Hepatocyte (in vitro differentiated cells): Measurements from ENCODE around the gene HTR3A. TPM values are rescaled to one million over a fixed set of nuclear protein-coding genes. Genes with fewer than 3 reads are reported as not detected.

Experiments
- DNase-seq: peaks from one replicate; pipeline ENCODE4 v3.0.0-alpha.2; 2016; ENCODE audit warnings: low spot score
- H2AFZ ChIP-seq: fragments of 200-600 bp; sonication (generic); 2 replicates; pipeline ENCODE4 v1.6.0; 2016; ENCODE audit warnings: antibody characterized with exemption, mild to moderate bottlenecking
- H3K27ac ChIP-seq: fragments of 200-600 bp; sonication (generic); 2 replicates; pipeline ENCODE4 v1.5.1; 2016; ENCODE audit warnings: mild to moderate bottlenecking
- H3K27me3 ChIP-seq: fragments of 200-600 bp; sonication (generic); 2 replicates; pipeline ENCODE4 v1.6.1; 2016
- H3K36me3 ChIP-seq: fragments of 200-600 bp; sonication (generic); replicated peaks from 2 replicates; pipeline ENCODE4 v1.5.1; 2016; ENCODE audit warnings: low read depth; ENCODE audit not compliant: insufficient read depth
- H3K4me1 ChIP-seq: fragments of 200-600 bp; sonication (generic); 2 replicates; pipeline ENCODE4 v1.5.1; 2016; ENCODE audit warnings: mild to moderate bottlenecking, moderate library complexity; ENCODE audit not compliant: insufficient read depth
- H3K4me2 ChIP-seq: fragments of 200-600 bp; sonication (generic); 2 replicates; pipeline ENCODE4 v1.6.0; 2016
- H3K4me3 ChIP-seq: fragments of 200-600 bp; sonication (generic); 2 replicates; pipeline ENCODE4 v1.5.1; 2016; ENCODE audit warnings: mild to moderate bottlenecking
- H3K79me2 ChIP-seq: fragments of 200-600 bp; sonication (generic); 2 replicates; pipeline ENCODE4 v1.6.0; 2017; ENCODE audit warnings: mild to moderate bottlenecking
- H3K9me2 ChIP-seq: fragments of 200-600 bp; sonication (generic); replicated peaks from 2 replicates; pipeline ENCODE4 v1.6.0; 2017; ENCODE audit warnings: mild to moderate bottlenecking; ENCODE audit not compliant: insufficient read depth
- H3K9me3 ChIP-seq: fragments of 200-600 bp; sonication (generic); 2 replicates; pipeline ENCODE4 v1.5.1; 2016; ENCODE audit warnings: low read depth, mild to moderate bottlenecking
- H4K20me1 ChIP-seq: fragments of 200-600 bp; sonication (generic); 2 replicates; pipeline ENCODE4 v1.6.0; 2016; ENCODE audit warnings: mild to moderate bottlenecking; ENCODE audit not compliant: insufficient read depth, poor library complexity, severe bottlenecking
- EZH2 ChIP-seq: fragments of 200-600 bp; sonication (generic); IDR thresholded peaks from 2 replicates; pipeline ENCODE4 v1.6.1; 2016; ENCODE audit warnings: antibody characterized with exemption, mild to moderate bottlenecking, borderline replicate concordance
- EZH2phosphoT487 ChIP-seq: fragments of 200-600 bp; sonication (generic); IDR thresholded peaks from one replicate; pipeline ENCODE4 v1.6.1; 2018; ENCODE audit warnings: antibody characterized with exemption, mild to moderate bottlenecking, low read depth, moderate library complexity; ENCODE audit not compliant: unreplicated experiment, severe bottlenecking
- WGBS: methylation state at CpG from one replicate; pipeline ENCODE4 v1.1.6; 2016; ENCODE audit warnings: low lambda C conversion rate; ENCODE audit errors: missing lambda C conversion rate; 5-methylcytosine and 5-hydroxymethylcytosine counted together
- polyA plus RNA-seq: library from polyadenylated mRNA; unstranded; fragments of >200 nt; fragmentation: Nextera tagmentation; extraction: Ambion mirVana; gene quantifications from 2 replicates; pipeline ENCODE4 v1.2.1, GENCODE V29; 2016
- total RNA-seq: library from RNA; depleted of rRNA; stranded (reverse); fragments of >200 nt; gene quantifications from 2 replicates; pipeline ENCODE4 v1.2.3, GENCODE V29; 2014
- TF ChIP-seq, protein P1 (sequence below): fragments of 200-600 bp; sonication (generic); IDR thresholded peaks from 2 replicates; pipeline ENCODE4 v1.5.1; 2016; ENCODE audit warnings: antibody characterized with exemption, mild to moderate bottlenecking; ENCODE audit not compliant: poor library complexity

The HTR3A gene
- total and polyA plus RNA-seq, 2 experiments from 2014 or later = not detected

DNA sequence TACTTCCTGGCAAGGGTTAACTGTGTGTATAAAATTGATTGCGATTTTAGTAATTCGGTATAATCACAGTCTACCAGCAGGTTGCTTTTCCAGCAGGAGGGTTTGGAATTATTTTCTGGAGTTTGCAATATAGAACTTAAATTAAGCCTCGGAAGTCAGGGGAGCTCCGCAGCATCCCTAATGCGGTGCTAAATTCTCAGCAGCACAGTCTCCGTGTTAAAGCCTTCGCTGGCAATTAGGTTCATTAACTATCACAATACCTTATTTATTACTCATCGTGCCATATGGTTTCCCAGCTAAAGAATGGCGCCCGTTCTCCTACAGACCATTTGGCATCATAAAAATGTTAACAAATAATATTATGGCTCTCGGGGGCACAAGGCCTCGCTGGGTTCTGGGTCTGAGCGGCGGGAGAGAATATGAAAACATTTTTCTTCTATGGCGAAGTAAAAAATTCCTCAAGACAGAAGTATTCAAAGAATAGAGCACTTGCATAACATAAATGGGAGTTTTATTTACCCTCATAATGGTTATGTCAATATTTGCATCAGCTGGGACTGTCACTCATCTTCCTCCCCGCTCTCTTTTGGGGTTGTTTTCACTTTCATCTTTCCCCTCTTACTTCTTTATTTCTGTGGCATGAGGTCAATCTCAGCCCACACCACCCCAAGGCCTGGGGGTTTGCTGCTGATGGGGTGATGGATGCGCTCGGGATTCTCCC lies 56.5 kb downstream of the HTR3A start:
- DNase-seq = no peak
- TF ChIP-seq EZH2 = no peak
- TF ChIP-seq, protein P1, sequence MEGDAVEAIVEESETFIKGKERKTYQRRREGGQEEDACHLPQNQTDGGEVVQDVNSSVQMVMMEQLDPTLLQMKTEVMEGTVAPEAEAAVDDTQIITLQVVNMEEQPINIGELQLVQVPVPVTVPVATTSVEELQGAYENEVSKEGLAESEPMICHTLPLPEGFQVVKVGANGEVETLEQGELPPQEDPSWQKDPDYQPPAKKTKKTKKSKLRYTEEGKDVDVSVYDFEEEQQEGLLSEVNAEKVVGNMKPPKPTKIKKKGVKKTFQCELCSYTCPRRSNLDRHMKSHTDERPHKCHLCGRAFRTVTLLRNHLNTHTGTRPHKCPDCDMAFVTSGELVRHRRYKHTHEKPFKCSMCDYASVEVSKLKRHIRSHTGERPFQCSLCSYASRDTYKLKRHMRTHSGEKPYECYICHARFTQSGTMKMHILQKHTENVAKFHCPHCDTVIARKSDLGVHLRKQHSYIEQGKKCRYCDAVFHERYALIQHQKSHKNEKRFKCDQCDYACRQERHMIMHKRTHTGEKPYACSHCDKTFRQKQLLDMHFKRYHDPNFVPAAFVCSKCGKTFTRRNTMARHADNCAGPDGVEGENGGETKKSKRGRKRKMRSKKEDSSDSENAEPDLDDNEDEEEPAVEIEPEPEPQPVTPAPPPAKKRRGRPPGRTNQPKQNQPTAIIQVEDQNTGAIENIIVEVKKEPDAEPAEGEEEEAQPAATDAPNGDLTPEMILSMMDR = no peak
- no peak for TF ChIP-seq EZH2phosphoT487

DNA sequence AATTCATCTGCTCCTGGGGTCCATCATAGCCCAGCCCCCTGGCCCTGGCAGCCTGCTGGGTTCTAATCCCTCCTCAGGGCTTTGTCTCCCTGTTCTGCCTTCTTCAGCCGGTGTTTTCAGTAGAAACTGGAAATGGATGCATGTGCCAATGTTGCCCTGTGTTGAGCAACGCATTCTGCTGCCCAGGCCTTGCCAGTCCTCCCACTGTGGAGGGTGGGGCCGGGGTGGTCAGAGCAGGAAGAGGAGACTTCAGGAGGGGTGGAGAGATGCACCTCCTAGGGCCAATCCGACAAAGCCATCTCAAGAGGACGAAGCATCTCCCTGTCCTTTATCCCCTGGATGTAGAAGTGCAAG lies 57.0 kb downstream of the HTR3A start:
- TF ChIP-seq, protein P1 = no peak
- no peak for TF ChIP-seq EZH2phosphoT487
- TF ChIP-seq EZH2 = no peak
- 87% methylated on average over 5 of the region's 5 CpGs for WGBS

More for the DNA sequence above, 56.5 kb downstream of the HTR3A start:
- Histone ChIP-seq H3K9me2 (no peaks in the 10 kb centered on the region), H3K4me2 (no peak overlapping the region), H3K36me3 (no peaks in the 10 kb centered on the region), H2AFZ (no peak overlapping the region), H3K27me3 (peaks cover 19% of the 10 kb centered on the region), H3K4me3 (no peak overlapping the region), H3K27ac (no peak overlapping the region), H3K4me1 (peaks cover 2% of the 10 kb centered on the region), H4K20me1 (no peaks in the 10 kb centered on the region), H3K9me3 (no peaks in the 10 kb centered on the region), H3K79me2 (no peaks in the 10 kb centered on the region)
- WGBS = 86% methylated on average over 18 of the region's 18 CpGs

DNA sequence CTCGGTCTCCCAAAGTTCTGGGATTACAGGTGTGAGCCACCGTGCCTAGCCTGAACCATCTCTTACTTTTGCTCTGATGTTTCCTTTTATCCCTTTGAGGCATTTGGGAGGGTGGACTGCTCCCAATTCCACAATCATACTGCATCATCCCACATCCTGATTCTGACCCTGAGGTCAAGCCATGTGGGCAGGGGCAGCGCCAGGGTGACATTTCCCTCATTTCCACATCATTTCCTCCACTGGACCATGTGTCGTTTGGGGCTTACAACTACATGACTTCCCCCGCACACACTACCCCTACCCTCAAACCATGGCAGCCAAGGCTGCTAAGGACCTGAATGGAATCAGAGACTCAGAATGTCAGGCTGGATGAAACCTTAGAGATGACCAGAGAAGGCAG lies 58.2 kb downstream of the HTR3A start:
- Histone ChIP-seq H3K4me3 (no peak overlapping the region), H3K4me1 (peaks cover 9% of the 10 kb centered on the region), H4K20me1 (no peaks in the 10 kb centered on the region), H3K36me3 (no peaks in the 10 kb centered on the region), H3K27ac (no peak overlapping the region), H3K27me3 (peaks cover 19% of the 10 kb centered on the region), H3K79me2 (no peaks in the 10 kb centered on the region), H3K4me2 (no peak overlapping the region), H3K9me3 (no peaks in the 10 kb centered on the region), H2AFZ (no peak overlapping the region), H3K9me2 (no peaks in the 10 kb centered on the region)
- DNase-seq = no peak
- TF ChIP-seq EZH2phosphoT487 (no peak), EZH2 (no peak)
- TF ChIP-seq, protein P1 = no peak
- WGBS = 95% methylated on average over 5 of the region's 5 CpGs

More for the DNA sequence above, 57.0 kb downstream of the HTR3A start:
- no peaks in the 10 kb centered on the region for H3K36me3 ChIP-seq
- H3K27me3 ChIP-seq = peaks cover 19% of the 10 kb centered on the region
- H3K4me3 ChIP-seq = no peak overlapping the region
- no peaks in the 10 kb centered on the region for H3K9me2 ChIP-seq
- no peak for DNase-seq
- H3K9me3 ChIP-seq = no peaks in the 10 kb centered on the region
- H3K4me2 ChIP-seq = no peak overlapping the region
- H3K27ac ChIP-seq = no peak overlapping the region
- H4K20me1 ChIP-seq = no peaks in the 10 kb centered on the region
- H3K79me2 ChIP-seq = no peaks in the 10 kb centered on the region
- peaks cover 7% of the 10 kb centered on the region for H3K4me1 ChIP-seq
- no peak overlapping the region for H2AFZ ChIP-seq
